Neutrophil (primary cell): ENCODE data around the gene HNRNPLL.
A peak's percentile ranks its signal among the peaks of the same experiment; 100 is the strongest.
"Not testable (repeated sequence)": the region's sequence is repeated elsewhere in the genome, so short reads cannot be mapped to it uniquely, and the experiment has no call there.

Experiments
- H3K27ac ChIP-seq: fragments of 200-600 bp; sonication (generic); 2 replicates; pipeline ENCODE4 v1.5.1; 2016; ENCODE audit warnings: mild to moderate bottlenecking, moderate library complexity
- H3K27me3 ChIP-seq: fragments of 200-600 bp; sonication (generic); 2 replicates; pipeline ENCODE4 v1.6.0; 2016; ENCODE audit warnings: mild to moderate bottlenecking
- H3K36me3 ChIP-seq: fragments of 200-600 bp; sonication (generic); 2 replicates; pipeline ENCODE4 v1.5.1; 2017
- H3K4me1 ChIP-seq, 2 experiments: fragments of 200-600 bp in 1 of 2; sonication (generic) in 1 of 2; 1 replicate in 1 of 2; 2 replicates in 1 of 2; pipeline versions ENCODE4 v1.5.1 to v1.6.1; 2013 to 2016; ENCODE audit warnings: low read depth in 1 of 2, low read length in 1 of 2, mild to moderate bottlenecking in 1 of 2, moderate library complexity in 1 of 2; ENCODE audit not compliant: control insufficient read depth in 1 of 2, insufficient read depth in 1 of 2
- H3K4me3 ChIP-seq, 2 experiments: fragments of 200-600 bp in 1 of 2; sonication (generic) in 1 of 2; 1 replicate in 1 of 2; 2 replicates in 1 of 2; pipeline ENCODE4 v1.5.1; 2013 to 2016; ENCODE audit warnings: low read depth in 1 of 2, low read length in 1 of 2, mild to moderate bottlenecking in 1 of 2, moderate library complexity in 1 of 2
- H3K9me3 ChIP-seq: fragments of 200-600 bp; sonication (generic); 2 replicates; pipeline ENCODE4 v1.5.1; 2016
- TF ChIP-seq, protein P1 (sequence below): fragments of 200-600 bp; sonication (generic); IDR thresholded peaks from 2 replicates; pipeline ENCODE4 v1.5.1; 2016; ENCODE audit warnings: antibody characterized with exemption

HNRNPLL gene

GRCh38 chr2:38539086-38539485 lies 63.6 kb downstream of the HNRNPLL start:
- Histone ChIP-seq H3K4me3 (no peak overlapping the region), H3K4me1 (peaks cover 8 to 9% of the 10 kb centered on the region in 2 experiments)

DNA sequence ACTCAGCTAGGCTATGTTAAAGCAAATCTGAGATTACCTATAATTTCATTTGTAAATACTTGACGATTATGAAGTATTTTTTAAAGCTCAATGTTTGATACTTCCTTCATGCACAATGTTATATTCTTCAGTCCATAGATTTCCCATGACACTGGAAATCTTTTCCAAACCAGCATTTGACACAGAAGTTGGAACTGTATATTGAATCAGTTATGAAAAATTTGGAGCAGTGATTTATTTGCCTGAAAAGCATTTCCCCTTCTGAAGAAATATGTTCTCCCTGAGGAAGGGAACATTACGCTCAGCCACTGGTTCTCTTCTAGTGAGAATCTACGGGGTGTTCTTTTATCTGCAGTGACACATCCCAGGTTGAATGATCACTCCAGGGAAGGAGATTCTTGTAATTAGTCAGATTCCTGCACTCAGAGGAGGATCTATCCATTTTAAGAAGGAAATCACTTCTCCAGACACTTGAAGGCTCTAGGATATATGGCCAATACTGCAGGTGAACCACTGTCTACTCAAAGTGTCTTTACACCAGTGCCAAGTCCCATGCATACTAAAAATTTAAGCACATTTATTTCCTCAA lies 64.7 kb downstream of the HNRNPLL start:
- Histone ChIP-seq H3K4me1 (peaks cover 8 to 9% of the 10 kb centered on the region in 2 experiments), H3K27me3 (peaks cover 69% of the 10 kb centered on the region), H3K27ac (no peak overlapping the region), H3K9me3 (no peaks in the 10 kb centered on the region), H3K36me3 (no peaks in the 10 kb centered on the region), H3K4me3 (no peak overlapping the region)
- TF ChIP-seq, protein P1, sequence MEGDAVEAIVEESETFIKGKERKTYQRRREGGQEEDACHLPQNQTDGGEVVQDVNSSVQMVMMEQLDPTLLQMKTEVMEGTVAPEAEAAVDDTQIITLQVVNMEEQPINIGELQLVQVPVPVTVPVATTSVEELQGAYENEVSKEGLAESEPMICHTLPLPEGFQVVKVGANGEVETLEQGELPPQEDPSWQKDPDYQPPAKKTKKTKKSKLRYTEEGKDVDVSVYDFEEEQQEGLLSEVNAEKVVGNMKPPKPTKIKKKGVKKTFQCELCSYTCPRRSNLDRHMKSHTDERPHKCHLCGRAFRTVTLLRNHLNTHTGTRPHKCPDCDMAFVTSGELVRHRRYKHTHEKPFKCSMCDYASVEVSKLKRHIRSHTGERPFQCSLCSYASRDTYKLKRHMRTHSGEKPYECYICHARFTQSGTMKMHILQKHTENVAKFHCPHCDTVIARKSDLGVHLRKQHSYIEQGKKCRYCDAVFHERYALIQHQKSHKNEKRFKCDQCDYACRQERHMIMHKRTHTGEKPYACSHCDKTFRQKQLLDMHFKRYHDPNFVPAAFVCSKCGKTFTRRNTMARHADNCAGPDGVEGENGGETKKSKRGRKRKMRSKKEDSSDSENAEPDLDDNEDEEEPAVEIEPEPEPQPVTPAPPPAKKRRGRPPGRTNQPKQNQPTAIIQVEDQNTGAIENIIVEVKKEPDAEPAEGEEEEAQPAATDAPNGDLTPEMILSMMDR: no peak

More at GRCh38 chr2:38539086-38539485, 63.6 kb downstream of the HNRNPLL start:
- TF ChIP-seq, protein P1: no peak
- peaks cover 69% of the 10 kb centered on the region for H3K27me3 ChIP-seq
- no peaks in the 10 kb centered on the region for H3K36me3 ChIP-seq
- H3K27ac ChIP-seq: no peak overlapping the region
- H3K9me3 ChIP-seq: no peaks in the 10 kb centered on the region

DNA sequence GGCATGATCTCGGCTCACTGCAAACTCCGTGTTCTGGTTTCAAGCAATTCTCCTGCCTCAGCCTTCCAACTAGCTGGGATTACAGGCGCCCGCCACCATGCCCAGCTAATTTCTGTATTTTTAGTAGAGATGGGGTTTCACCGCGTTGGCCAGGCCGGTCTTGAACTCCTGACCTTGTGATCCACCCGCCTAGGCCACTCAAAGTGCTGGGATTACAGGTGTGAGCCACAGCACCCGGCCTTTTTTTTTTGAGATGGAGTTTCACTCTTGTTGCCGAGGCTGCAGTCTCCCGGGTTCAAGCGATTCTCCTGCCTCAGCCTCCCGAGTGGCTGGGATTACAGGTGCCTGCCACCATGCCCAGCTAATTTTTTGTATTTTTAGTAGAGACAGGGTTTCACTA lies 65.4 kb downstream of the HNRNPLL start:
- not testable (repeated sequence) for H3K9me3 ChIP-seq, H3K36me3 ChIP-seq, H3K27ac ChIP-seq, H3K4me3 ChIP-seq, H3K4me1 ChIP-seq
- H3K27me3 ChIP-seq: peaks cover 68% of the 10 kb centered on the region

GRCh38 chr2:38535744-38536506 lies 66.8 kb downstream of the HNRNPLL start:
- Histone ChIP-seq H3K4me1 (peaks cover 8 to 9% of the 10 kb centered on the region in 2 experiments), H3K4me3 (peak overlapping the region; percentile 40 to 55), H3K9me3 (no peaks in the 10 kb centered on the region), H3K27ac (no peak overlapping the region), H3K27me3 (peaks cover 60% of the 10 kb centered on the region), H3K36me3 (no peaks in the 10 kb centered on the region)
- TF ChIP-seq, protein P1: peak; percentile 81

GRCh38 chr2:38535404-38535743 lies 67.4 kb downstream of the HNRNPLL start:
- Histone ChIP-seq H3K36me3 (no peaks in the 10 kb centered on the region), H3K27ac (no peak overlapping the region), H3K9me3 (no peaks in the 10 kb centered on the region), H3K27me3 (peaks cover 62% of the 10 kb centered on the region), H3K4me1 (peaks cover 8 to 9% of the 10 kb centered on the region in 2 experiments), H3K4me3 (no peak overlapping the region)
- TF ChIP-seq, protein P1: no peak

- TF ChIP-seq, protein P1: no peak
- no peak overlapping the region for H3K4me3 ChIP-seq
- peaks cover 62% of the 10 kb centered on the region for H3K27me3 ChIP-seq
Observed at GRCh38 chr2:38534746-38535403, 67.9 kb downstream of the HNRNPLL start.

More at GRCh38 chr2:38534746-38535403, 67.9 kb downstream of the HNRNPLL start:
- Histone ChIP-seq H3K36me3 (no peaks in the 10 kb centered on the region), H3K4me1 (peaks cover 8 to 9% of the 10 kb centered on the region in 2 experiments), H3K9me3 (no peaks in the 10 kb centered on the region), H3K27ac (no peak overlapping the region)
